Activated naive CD4-positive, alpha-beta T cell (primary cell): Measurements from ENCODE around the gene WDR70.

ENCODE experiments used
- DNase-seq, 4 experiments: peaks; one replicate each; lab custom pipeline; 2025; lab: John Stamatoyannopoulos, UW

Gene WDR70

GRCh38 chr5:37723162-37723961 lies 344.2 kb downstream of the WDR70 start:
- no peak for DNase-seq

GRCh38 chr5:37724395-37725125 lies 345.4 kb downstream of the WDR70 start:
- no peak for DNase-seq

GRCh38 chr5:37725185-37725584 lies 346.1 kb downstream of the WDR70 start:
- no peak for DNase-seq

GRCh38 chr5:37727238-37727637 lies 348.1 kb downstream of the WDR70 start:
- no peak for DNase-seq

GRCh38 chr5:37730896-37731455 lies 351.9 kb downstream of the WDR70 start:
- no peak for DNase-seq

- DNase-seq = no peak
These were observed 355.0 kb downstream of the WDR70 start for GRCh38 chr5:37734114-37734513.

GRCh38 chr5:37735649-37736347 lies 356.7 kb downstream of the WDR70 start:
- DNase-seq = no peak

- DNase-seq = no peak
These were observed 357.3 kb downstream of the WDR70 start for GRCh38 chr5:37736397-37736796.

- no peak for DNase-seq
These were observed 358.4 kb downstream of the WDR70 start for GRCh38 chr5:37737326-37738056.

GRCh38 chr5:37738057-37738691 lies 359.1 kb downstream of the WDR70 start:
- no peak for DNase-seq

GRCh38 chr5:37738865-37739488 lies 359.9 kb downstream of the WDR70 start:
- DNase-seq = no peak

- no peak for DNase-seq
These were observed 360.7 kb downstream of the WDR70 start for GRCh38 chr5:37739817-37740261.

- no peak for DNase-seq
These were observed 361.4 kb downstream of the WDR70 start for GRCh38 chr5:37740331-37741066.

GRCh38 chr5:37742111-37742510 lies 363.0 kb downstream of the WDR70 start:
- DNase-seq = no peak

- DNase-seq = no peak
These were observed 372.1 kb downstream of the WDR70 start for GRCh38 chr5:37751227-37751626.

GRCh38 chr5:37754976-37755375 lies 375.9 kb downstream of the WDR70 start:
- no peak for DNase-seq

- DNase-seq = no peak
These were observed 376.5 kb downstream of the WDR70 start for GRCh38 chr5:37755581-37755980.

GRCh38 chr5:37756248-37756647 lies 377.1 kb downstream of the WDR70 start:
- DNase-seq = no peak

GRCh38 chr5:37757980-37758582 lies 379.0 kb downstream of the WDR70 start:
- DNase-seq = no peak

GRCh38 chr5:37767251-37767650 lies 388.1 kb downstream of the WDR70 start:
- no peak for DNase-seq
